ENCODE measurements around the gene LCN6.

LCN6 gene

GRCh38 chr9:136723989-136724388 lies 24.3 kb downstream of the LCN6 start:
- Histone ChIP-seq H3K27me3 (replicated peaks; ENCODE audit: insufficient read depth, low read length) (peaks cover 5% of the 10 kb centered on the region; the same call in 1 of the 2 replicates), H3K36me3 (replicated peaks; ENCODE audit: insufficient read depth, low read length) (peaks cover 12% of the 10 kb centered on the region), H3K79me2 (ENCODE audit: low read length) (peaks cover 28% of the 10 kb centered on the region), H4K20me1 (ENCODE audit: insufficient read depth, low read length) (peaks cover 43% of the 10 kb centered on the region), H3K4me2 (ENCODE audit: low read depth, low read length) (no peak overlapping the region), H3F3A (ENCODE audit: insufficient read depth, low read length) (peaks cover 38% of the 10 kb centered on the region), H3K9me3 (replicated peaks; ENCODE audit: insufficient read depth, low read length) (no peaks in the 10 kb centered on the region), H3K9me2 (replicated peaks; ENCODE audit: insufficient read depth, low read length) (no peaks in the 10 kb centered on the region), H2AFZ (ENCODE audit: low read length) (no peak overlapping the region), H3K9ac (ENCODE audit: low read length) (no peak overlapping the region), H3K4me1 (ENCODE audit: low read length) (peaks cover 16% of the 10 kb centered on the region), H3K27ac (ENCODE audit: low read length) (no peak overlapping the region), H3K4me3 (ENCODE audit: low read length) (no peak overlapping the region)
- DNase-seq, result no peak
- TF ChIP-seq CTCF (IDR thresholded peaks at IDR 0.05; ENCODE audit: low read length), result no peak
- TF ChIP-seq EZH2 (optimal IDR thresholded peaks at IDR 0.05; ENCODE audit: low read depth, low read length), result no peak
- no peak for TF ChIP-seq EZH2phosphoT487 (IDR thresholded peaks at IDR 0.05; ENCODE audit: low read length)

- no peak overlapping the region for H3K4me3 ChIP-seq (ENCODE audit: low read length)
- H3K27me3 ChIP-seq (replicated peaks; ENCODE audit: insufficient read depth, low read length), result 0 out of 2 replicates have a peak, but pooled peaks cover 4% of the 10 kb centered on the region
- H3K36me3 ChIP-seq (replicated peaks; ENCODE audit: insufficient read depth, low read length), result peaks cover 12% of the 10 kb centered on the region
- H3K9me3 ChIP-seq (replicated peaks; ENCODE audit: insufficient read depth, low read length), result no peaks in the 10 kb centered on the region
- H3K4me1 ChIP-seq (ENCODE audit: low read length), result peaks cover 12% of the 10 kb centered on the region
- peaks cover 28% of the 10 kb centered on the region for H3K79me2 ChIP-seq (ENCODE audit: low read length)
- no peak overlapping the region for H3K27ac ChIP-seq (ENCODE audit: low read length)
- peaks cover 43% of the 10 kb centered on the region for H4K20me1 ChIP-seq (ENCODE audit: insufficient read depth, low read length)
- H3K4me2 ChIP-seq (ENCODE audit: low read depth, low read length), result no peak overlapping the region
- H3K9ac ChIP-seq (ENCODE audit: low read length), result no peak overlapping the region
- H2AFZ ChIP-seq (ENCODE audit: low read length), result no peak overlapping the region
- TF ChIP-seq CTCF (IDR thresholded peaks at IDR 0.05; ENCODE audit: low read length) (no peak), EZH2phosphoT487 (IDR thresholded peaks at IDR 0.05; ENCODE audit: low read length) (no peak), EZH2 (optimal IDR thresholded peaks at IDR 0.05; ENCODE audit: low read depth, low read length) (no peak)
- H3K9me2 ChIP-seq (replicated peaks; ENCODE audit: insufficient read depth, low read length), result no peaks in the 10 kb centered on the region
- H3F3A ChIP-seq (ENCODE audit: insufficient read depth, low read length), result peaks cover 36% of the 10 kb centered on the region
- DNase-seq, result no peak
Measured at GRCh38 chr9:136723362-136723976, 24.9 kb downstream of the LCN6 start.

GRCh38 chr9:136722969-136723356 lies 25.4 kb downstream of the LCN6 start:
- H3F3A ChIP-seq (ENCODE audit: insufficient read depth, low read length), result peaks cover 36% of the 10 kb centered on the region
- DNase-seq, result no peak
- peaks cover 43% of the 10 kb centered on the region for H4K20me1 ChIP-seq (ENCODE audit: insufficient read depth, low read length)
- no peak overlapping the region for H3K4me3 ChIP-seq (ENCODE audit: low read length)
- TF ChIP-seq CTCF (IDR thresholded peaks at IDR 0.05; ENCODE audit: low read length) (no peak), EZH2 (optimal IDR thresholded peaks at IDR 0.05; ENCODE audit: low read depth, low read length) (no peak), EZH2phosphoT487 (IDR thresholded peaks at IDR 0.05; ENCODE audit: low read length) (no peak)
- H3K27ac ChIP-seq (ENCODE audit: low read length), result no peak overlapping the region
- 0 out of 2 replicates have a peak, but pooled peaks cover 9% of the 10 kb centered on the region for H3K27me3 ChIP-seq (replicated peaks; ENCODE audit: insufficient read depth, low read length)
- no peak overlapping the region for H3K9ac ChIP-seq (ENCODE audit: low read length)
- no peak overlapping the region for H3K4me2 ChIP-seq (ENCODE audit: low read depth, low read length)
- H3K4me1 ChIP-seq (ENCODE audit: low read length), result peaks cover 12% of the 10 kb centered on the region
- no peak overlapping the region for H2AFZ ChIP-seq (ENCODE audit: low read length)
- H3K9me2 ChIP-seq (replicated peaks; ENCODE audit: insufficient read depth, low read length), result no peaks in the 10 kb centered on the region
- peaks cover 28% of the 10 kb centered on the region for H3K79me2 ChIP-seq (ENCODE audit: low read length)
- no peaks in the 10 kb centered on the region for H3K9me3 ChIP-seq (replicated peaks; ENCODE audit: insufficient read depth, low read length)
- peaks cover 12% of the 10 kb centered on the region for H3K36me3 ChIP-seq (replicated peaks; ENCODE audit: insufficient read depth, low read length)
